ENCODE results near the gene MEX3D. TPM values are rescaled to one million over a fixed set of nuclear protein-coding genes. Genes with fewer than 3 reads are reported as not detected.

The MEX3D gene
- total RNA-seq, 6 experiments from 2014 or later = 6.7 to 16.6 (median 10.3) TPM

DNA sequence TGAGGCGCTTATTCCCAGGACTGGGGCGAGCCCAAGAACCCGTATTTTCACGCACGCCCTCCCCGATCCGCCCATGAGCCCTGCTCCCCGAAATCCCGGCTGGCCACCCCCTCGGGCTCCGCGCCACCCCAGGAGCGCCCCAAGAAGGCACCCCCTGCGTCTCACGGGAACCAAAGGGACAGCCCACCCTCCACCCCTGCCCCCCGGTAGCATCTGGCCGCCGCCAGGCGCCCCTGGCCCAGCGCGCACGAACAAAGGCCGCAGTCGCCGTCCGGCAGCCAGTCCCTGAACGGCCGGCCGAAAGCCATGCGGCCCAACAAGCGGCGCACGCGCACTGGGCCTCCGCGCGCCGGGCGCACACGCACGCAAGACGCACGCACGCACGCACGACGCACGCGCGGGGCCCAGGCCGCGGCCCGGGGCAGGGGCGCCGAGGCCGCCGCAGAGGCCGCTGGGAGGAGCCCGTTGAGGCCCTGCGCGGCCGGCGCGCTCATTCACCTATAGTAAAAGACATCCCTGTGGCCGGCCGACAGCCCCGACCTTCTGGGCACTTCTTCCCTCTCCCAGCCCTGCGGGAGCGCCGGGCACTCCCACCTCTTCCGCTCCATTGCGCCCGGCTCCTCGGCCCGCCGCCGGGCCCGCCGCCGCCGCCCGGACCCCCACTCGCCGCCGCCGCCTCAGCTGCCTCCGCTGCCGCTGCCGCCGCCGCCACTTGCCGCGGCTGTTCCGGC, 24.1 kb upstream of the MEX3D start:
- Histone ChIP-seq H3K4me1 (peaks cover 0 to 19% (median 8%) of the 10 kb centered on the region in 4 donors), H3K27ac (peak overlapping the region; percentile 79 to 91 (median 88)), H3K4me3 (peak overlapping the region; percentile 82 to 85 (median 84)), H3K27me3 (no peaks in the 10 kb centered on the region), H3K9me3 (no peaks in the 10 kb centered on the region), H3K36me3 (peaks cover 0 to 9% (median 4%) of the 10 kb centered on the region in 4 donors)
- no peak for TF ChIP-seq CTCF (IDR thresholded peaks at IDR 0.05)
- TF ChIP-seq POLR2A (IDR thresholded peaks at IDR 0.05) = peak; percentile 89
- ATAC-seq (peak; percentile 68 to 85 (median 76)), DNase-seq (peak; percentile 87 to 91 (median 88))
- no CpG with 5 or more reads among the region's 94 CpGs for WGBS (ENCODE audit: insufficient coverage, low coverage, low lambda C conversion rate, missing lambda C conversion rate)
- intact Hi-C loops (cut with DNase I) = no loop called here

- Histone ChIP-seq H3K36me3 (peaks cover 0 to 2% (median under 1%) of the 10 kb centered on the region in 4 donors), H3K4me1 (peaks cover 0 to 19% (median 8%) of the 10 kb centered on the region in 4 donors), H3K27ac (peak overlapping the region; percentile 60 to 91 (median 88)), H3K9me3 (no peaks in the 10 kb centered on the region), H3K27me3 (no peaks in the 10 kb centered on the region), H3K4me3 (peak overlapping the region; percentile 82 to 85 (median 84))
- TF ChIP-seq POLR2A (IDR thresholded peaks at IDR 0.05) = no peak
- no peak for TF ChIP-seq CTCF (IDR thresholded peaks at IDR 0.05)
- intact Hi-C loops (cut with DNase I) = no loop called here
- no peak for DNase-seq
- WGBS (ENCODE audit: insufficient coverage, low coverage, low lambda C conversion rate, missing lambda C conversion rate) = 0% methylated on average over 20 of the region's 31 CpGs
- ATAC-seq = peak in 2 of 4 donors; percentile 1 to 3
Observed at GRCh38 chr19:1591421-1592023, 23.4 kb upstream of the MEX3D start.

DNA sequence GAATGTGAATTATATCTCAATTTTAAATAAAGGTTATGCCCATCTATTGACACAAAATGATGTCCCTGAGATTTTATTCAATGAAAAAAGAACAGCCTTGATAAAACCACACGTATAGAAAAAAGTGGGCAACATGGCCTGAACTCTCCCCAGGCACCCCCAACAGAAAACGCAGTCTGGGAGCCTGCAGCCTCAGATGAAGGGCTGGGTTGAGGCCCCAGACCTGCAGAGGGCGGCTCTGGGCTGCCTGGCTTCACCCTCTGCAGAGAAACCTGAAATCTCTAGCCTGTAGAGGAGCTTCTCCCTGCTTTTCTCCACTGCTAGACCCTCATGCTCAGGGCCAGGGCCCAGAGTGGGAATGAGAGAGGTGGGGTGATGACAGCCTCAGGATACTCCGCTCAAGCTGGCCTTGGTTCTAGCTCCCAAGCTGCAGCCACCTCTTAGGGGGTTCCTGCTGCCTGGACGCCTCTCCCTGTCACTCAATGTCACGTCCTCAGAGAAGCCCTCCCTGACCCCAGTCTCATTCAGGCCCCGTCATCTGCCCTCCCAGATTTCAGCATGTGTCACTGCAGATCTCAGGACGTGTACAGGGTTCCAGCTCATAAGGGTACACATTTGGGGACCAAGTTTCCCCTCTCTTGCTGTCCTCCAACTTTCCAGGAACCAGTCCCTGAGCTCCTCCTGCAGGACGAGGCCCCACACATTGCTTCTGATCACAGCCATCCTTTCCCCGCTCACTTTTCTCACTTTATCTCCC, 22.7 kb upstream of the MEX3D start:
- H3K27ac ChIP-seq = peak overlapping the region in 1 of 3 donors; percentile 5
- H3K36me3 ChIP-seq = no peaks in the 10 kb centered on the region
- no peak for ATAC-seq
- WGBS (ENCODE audit: insufficient coverage, low coverage, low lambda C conversion rate, missing lambda C conversion rate) = 15% methylated on average over 9 of the region's 10 CpGs
- H3K4me3 ChIP-seq = peak overlapping the region; percentile 82 to 85 (median 84)
- TF ChIP-seq POLR2A (IDR thresholded peaks at IDR 0.05) (no peak), CTCF (IDR thresholded peaks at IDR 0.05) (peak in 2 of 4 donors; percentile 20 to 25)
- H3K4me1 ChIP-seq = peaks cover 0 to 19% (median 8%) of the 10 kb centered on the region in 4 donors
- H3K9me3 ChIP-seq = no peaks in the 10 kb centered on the region
- intact Hi-C loops (cut with DNase I) = no loop called here
- H3K27me3 ChIP-seq = no peaks in the 10 kb centered on the region
- no peak for DNase-seq

- Histone ChIP-seq H3K36me3 (peaks cover 0 to 9% (median 4%) of the 10 kb centered on the region in 4 donors), H3K4me3 (no peak overlapping the region), H3K27me3 (no peaks in the 10 kb centered on the region), H3K4me1 (peaks cover 0 to 19% (median 8%) of the 10 kb centered on the region in 4 donors), H3K9me3 (no peaks in the 10 kb centered on the region), H3K27ac (peak overlapping the region in 2 of 3 donors; percentile 22 to 43)
- 36% methylated on average over 9 of the region's 9 CpGs for WGBS (ENCODE audit: insufficient coverage, low coverage, low lambda C conversion rate, missing lambda C conversion rate)
- TF ChIP-seq CTCF (IDR thresholded peaks at IDR 0.05) (no peak), POLR2A (IDR thresholded peaks at IDR 0.05) (no peak)
- ATAC-seq = peak in 2 of 4 donors; percentile 15 to 41
- DNase-seq = peak in 1 of 3 donors; percentile 74
- intact Hi-C loops (cut with DNase I) = no loop called here
Observed at GRCh38 chr19:1587872-1588271, 19.7 kb upstream of the MEX3D start.

All from right lobe of liver (tissue), 6 donors.